MCF 10A (cell line): ENCODE data around the gene PPM1F. TPM values are rescaled to one million over a fixed set of nuclear protein-coding genes. Genes with fewer than 3 reads are reported as not detected.

Experiments
- BruUV-seq: library from RNA; stranded (reverse); fragments of 400-500 nt; replicated peaks from 2 replicates; lab custom pipeline; 2021; lab: Mats Ljungman, UMichigan
- CTCF ChIA-PET: fragments of 300-600 bp; sonication (Branson Sonifier 250); formaldehyde crosslinking; extraction: SDS; loops from one replicate; lab custom pipeline; 2021; ENCODE audit warnings: antibody characterized with exemption, inconsistent platforms; lab: Yijun Ruan, JAX
- POLR2A ChIA-PET: fragments of 300-600, 350-650 bp; sonication (Branson Sonifier 250); formaldehyde crosslinking; extraction: SDS; loops from one replicate; lab custom pipeline; 2020; ENCODE audit warnings: antibody characterized with exemption, inconsistent platforms; lab: Yijun Ruan, JAX
- DNase-seq: peaks from one replicate; pipeline ENCODE4 v3.0.0-alpha.2; 2018; ENCODE audit not compliant: unreplicated experiment
- H3K27ac Mint-ChIP-seq: one replicate; pipeline ENCODE4 v1.8.0; 2022; ENCODE audit warnings: mild to moderate bottlenecking, low read depth, mixed read lengths; ENCODE audit not compliant: unreplicated experiment
- H3K27me3 Mint-ChIP-seq: one replicate; pipeline ENCODE4 v1.8.0; 2022; ENCODE audit warnings: mixed read lengths; ENCODE audit not compliant: insufficient read depth, unreplicated experiment
- H3K36me3 Mint-ChIP-seq: one replicate; pipeline ENCODE4 v1.8.0; 2022; ENCODE audit warnings: mild to moderate bottlenecking, moderate library complexity, mixed read lengths; ENCODE audit not compliant: insufficient read depth, unreplicated experiment
- H3K4me1 Mint-ChIP-seq: one replicate; pipeline ENCODE4 v1.8.0; 2022; ENCODE audit warnings: mixed read lengths; ENCODE audit not compliant: insufficient read depth, unreplicated experiment
- H3K4me3 Mint-ChIP-seq: one replicate; pipeline ENCODE4 v1.8.0; 2022; ENCODE audit warnings: mild to moderate bottlenecking, moderate library complexity, mixed read lengths; ENCODE audit not compliant: unreplicated experiment
- H3K9me3 Mint-ChIP-seq: one replicate; pipeline ENCODE4 v1.8.0; 2022; ENCODE audit warnings: mixed read lengths; ENCODE audit not compliant: unreplicated experiment
- intact Hi-C: fragments of 100-400 bp; cut with micrococcal nuclease; formaldehyde crosslinking; loops from 2 replicates; pipeline ENCODE4 v1.14.1; 2022
- total RNA-seq: library from RNA; stranded (reverse); gene quantifications from 2 replicates; pipeline ENCODE4 v1.2.3, GENCODE V29; 2022
- TF ChIP-seq, protein P1 (sequence below): fragments of 200-600 bp; IDR thresholded peaks from one replicate; pipeline ENCODE4 v1.8.0; 2022; ENCODE audit warnings: antibody characterized with exemption, mild to moderate bottlenecking; ENCODE audit not compliant: unreplicated experiment

The PPM1F gene
- total RNA-seq, 1 experiment from 2014 or later, result 32.6 TPM

DNA sequence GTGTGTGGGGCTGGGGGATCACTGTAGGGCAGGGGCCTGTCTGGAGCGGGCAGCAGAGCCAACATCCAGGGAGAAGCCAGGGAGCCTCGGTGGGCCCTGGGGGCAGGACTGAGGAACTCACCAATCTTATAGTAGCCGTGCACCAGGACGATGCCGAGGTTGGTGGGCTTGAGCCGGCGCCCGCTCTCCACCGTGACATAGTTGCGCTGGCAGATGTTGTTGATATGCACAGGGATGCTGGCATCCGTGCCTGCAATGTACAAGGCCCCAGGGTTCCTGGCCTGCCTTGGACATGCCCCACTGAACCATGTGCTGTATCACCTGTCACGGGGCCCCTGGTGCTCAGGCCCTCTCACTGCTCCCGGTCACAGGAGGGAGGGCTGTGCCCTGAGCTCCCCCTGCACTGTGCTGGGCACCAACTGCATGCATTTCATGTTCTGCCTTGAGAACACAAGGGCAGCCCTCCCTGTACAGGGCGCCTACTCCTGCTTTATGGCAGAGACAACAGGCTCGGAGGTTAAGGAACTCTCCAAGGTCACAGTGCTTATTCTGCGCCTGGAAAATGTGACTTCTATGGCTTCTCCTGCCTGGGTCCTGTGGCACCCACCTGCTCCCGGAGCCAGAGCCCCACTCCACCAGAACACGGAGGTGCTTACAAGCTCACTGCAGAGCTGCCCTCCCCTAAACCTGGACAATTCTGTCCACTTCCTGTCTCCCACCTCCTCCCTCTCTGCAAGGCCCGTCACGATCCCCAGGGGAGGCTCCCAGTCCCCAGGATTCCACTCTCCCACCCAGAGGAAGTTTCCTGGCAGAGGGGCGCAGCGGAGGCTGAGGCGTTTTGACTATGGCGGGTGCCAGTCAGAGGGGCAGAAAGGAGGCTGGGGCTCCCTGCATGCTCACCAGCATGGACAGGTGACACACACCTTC lies 7.8 kb upstream of the PPM1F start:
- Mint-ChIP-seq H3K9me3 (no peaks in the 10 kb centered on the region), H3K27ac (no peak overlapping the region), H3K4me3 (no peak overlapping the region), H3K27me3 (no peaks in the 10 kb centered on the region), H3K4me1 (no peaks in the 10 kb centered on the region), H3K36me3 (peaks cover 22% of the 10 kb centered on the region)
- no TSS peak for BruUV-seq
- POLR2A ChIA-PET, result interaction anchor here (1.4 kb wide), 1 partner anchor 8 kb away, joined by 4 read pairs; the partner anchor contains the start of gene PPM1F
- intact Hi-C loops, result no loop called here
- no peak for DNase-seq
- CTCF ChIA-PET, result interaction anchor here (1.3 to 3.6 kb wide), 2 partner anchors 12 to 22 kb away, joined by 3 to 25 read pairs; no protein-coding TSS in a partner anchor
- TF ChIP-seq, protein P1, sequence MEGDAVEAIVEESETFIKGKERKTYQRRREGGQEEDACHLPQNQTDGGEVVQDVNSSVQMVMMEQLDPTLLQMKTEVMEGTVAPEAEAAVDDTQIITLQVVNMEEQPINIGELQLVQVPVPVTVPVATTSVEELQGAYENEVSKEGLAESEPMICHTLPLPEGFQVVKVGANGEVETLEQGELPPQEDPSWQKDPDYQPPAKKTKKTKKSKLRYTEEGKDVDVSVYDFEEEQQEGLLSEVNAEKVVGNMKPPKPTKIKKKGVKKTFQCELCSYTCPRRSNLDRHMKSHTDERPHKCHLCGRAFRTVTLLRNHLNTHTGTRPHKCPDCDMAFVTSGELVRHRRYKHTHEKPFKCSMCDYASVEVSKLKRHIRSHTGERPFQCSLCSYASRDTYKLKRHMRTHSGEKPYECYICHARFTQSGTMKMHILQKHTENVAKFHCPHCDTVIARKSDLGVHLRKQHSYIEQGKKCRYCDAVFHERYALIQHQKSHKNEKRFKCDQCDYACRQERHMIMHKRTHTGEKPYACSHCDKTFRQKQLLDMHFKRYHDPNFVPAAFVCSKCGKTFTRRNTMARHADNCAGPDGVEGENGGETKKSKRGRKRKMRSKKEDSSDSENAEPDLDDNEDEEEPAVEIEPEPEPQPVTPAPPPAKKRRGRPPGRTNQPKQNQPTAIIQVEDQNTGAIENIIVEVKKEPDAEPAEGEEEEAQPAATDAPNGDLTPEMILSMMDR, result no peak

DNA sequence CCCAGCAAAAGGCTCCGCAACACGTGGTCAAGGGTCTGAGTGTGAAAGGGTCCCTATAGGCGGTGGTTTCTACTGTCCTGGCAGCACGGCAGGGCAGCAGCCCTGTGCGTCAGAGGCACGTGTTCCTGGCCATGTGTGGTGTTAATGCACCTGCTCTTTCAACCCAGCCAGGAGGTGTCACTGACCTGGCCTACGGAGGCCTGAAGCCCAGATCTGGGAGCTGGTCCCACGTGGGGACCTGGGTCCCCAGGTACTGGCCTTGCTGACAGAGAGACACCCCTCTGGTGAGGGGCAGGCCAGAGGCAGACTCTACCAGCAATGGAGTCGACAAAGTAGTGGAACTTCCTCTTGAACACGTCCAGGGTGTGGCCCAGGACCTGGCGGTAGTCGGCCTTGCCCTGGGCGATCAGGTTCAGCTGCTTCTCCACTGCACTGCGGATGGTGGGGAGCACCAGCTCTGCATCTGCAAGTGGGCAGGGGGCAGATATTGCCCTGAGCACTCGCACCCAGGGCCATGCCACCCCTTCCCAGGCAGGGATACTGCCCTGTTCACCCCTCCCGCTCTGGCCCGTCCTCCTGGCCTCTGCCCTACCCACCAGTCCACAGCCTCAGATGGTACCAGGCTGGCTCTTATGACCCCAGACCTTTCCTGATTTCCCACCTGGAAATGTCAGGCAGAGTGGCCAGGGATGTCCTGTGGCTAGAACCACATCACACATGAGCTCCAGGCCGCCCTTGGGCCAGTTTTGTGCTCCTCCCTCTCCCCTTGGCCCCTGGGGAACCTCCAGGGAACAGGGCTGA lies 6.8 kb upstream of the PPM1F start:
- intact Hi-C loops, result no loop called here
- H3K27me3 Mint-ChIP-seq, result no peaks in the 10 kb centered on the region
- H3K27ac Mint-ChIP-seq, result no peak overlapping the region
- DNase-seq, result no peak
- no peak overlapping the region for H3K4me3 Mint-ChIP-seq
- ChIA-PET CTCF (interaction anchor here (1.0 to 1.3 kb wide), 2 partner anchors 13 to 23 kb away, joined by 3 to 6 read pairs; no protein-coding TSS in a partner anchor), POLR2A (interaction anchor here (1.1 kb wide), 1 partner anchor 111 kb away, joined by 3 read pairs; no protein-coding TSS in a partner anchor)
- H3K36me3 Mint-ChIP-seq, result peaks cover 15% of the 10 kb centered on the region
- TF ChIP-seq, protein P1, result no peak
- H3K9me3 Mint-ChIP-seq, result no peaks in the 10 kb centered on the region
- BruUV-seq, result no TSS peak
- no peaks in the 10 kb centered on the region for H3K4me1 Mint-ChIP-seq

- no peaks in the 10 kb centered on the region for H3K27me3 Mint-ChIP-seq
- no TSS peak for BruUV-seq
- H3K27ac Mint-ChIP-seq, result no peak overlapping the region
- ChIA-PET CTCF (interaction anchor here (0.5 to 1.3 kb wide), 3 partner anchors 13 to 23 kb away, joined by 3 to 6 read pairs (median 3); no protein-coding TSS in a partner anchor), POLR2A (interaction anchor here (1.1 kb wide), 1 partner anchor 112 kb away, joined by 3 read pairs; no protein-coding TSS in a partner anchor)
- TF ChIP-seq, protein P1, result no peak
- H3K9me3 Mint-ChIP-seq, result no peaks in the 10 kb centered on the region
- no peak for DNase-seq
- intact Hi-C loops, result no loop called here
- H3K36me3 Mint-ChIP-seq, result peaks cover 15% of the 10 kb centered on the region
- no peak overlapping the region for H3K4me3 Mint-ChIP-seq
- no peaks in the 10 kb centered on the region for H3K4me1 Mint-ChIP-seq
Observed at GRCh38 chr22:21958360-21959273, 6.0 kb upstream of the PPM1F start.
